Body of pancreas (tissue), 4 donors: ENCODE results near the gene SLC25A14. TPM values are rescaled to one million over a fixed set of nuclear protein-coding genes. Genes with fewer than 3 reads are reported as not detected.

Source experiments
- ATAC-seq: fragments of 150-250 bp; one replicate; pipeline ENCODE4 v1.9.1; 2016
- DNase-seq, 4 donors: peaks; one replicate each; pipeline ENCODE4 v3.0.0-alpha.2; 2019
- H3K27ac ChIP-seq, 4 donors: fragments of 200-600 bp; sonication (generic); 1 replicate in 3 of 4; 2 replicates in 1 of 4; pipeline versions ENCODE4 v1.5.1 to v1.6.1; 2016 to 2019; ENCODE audit warnings: mild to moderate bottlenecking in 1 of 4, mixed read lengths in 1 of 4, moderate library complexity in 1 of 4
- H3K27me3 ChIP-seq, 2 donors: fragments of 200-600 bp; sonication (generic); one replicate each; pipeline ENCODE4 v1.6.0; 2016; ENCODE audit warnings: mild to moderate bottlenecking in 1 of 2
- H3K36me3 ChIP-seq, 2 donors: fragments of 200-600 bp; sonication (generic); replicated peaks in 1 of 2; 2 replicates each; pipeline ENCODE4 v1.5.1; 2016; ENCODE audit warnings: low read depth in 2 of 2; ENCODE audit not compliant: insufficient read depth in 1 of 2
- H3K4me1 ChIP-seq: fragments of 200-600 bp; sonication (generic); one replicate; pipeline ENCODE4 v1.6.0; 2016
- H3K4me3 ChIP-seq, 2 donors: fragments of 200-600 bp; sonication (generic); 1 replicate in 1 of 2; 2 replicates in 1 of 2; pipeline ENCODE4 v1.5.1; 2016 to 2019
- H3K9me3 ChIP-seq, 3 donors: fragments of 200-600 bp; sonication (generic); 1 replicate in 2 of 3; 2 replicates in 1 of 3; pipeline ENCODE4 v1.5.1; 2016
- POLR2A ChIP-seq, 3 donors: fragments of 450-650 bp; IDR thresholded peaks; one replicate each; pipeline ENCODE4 v1.6.1; 2016; ENCODE audit warnings: antibody characterized with exemption in 3 of 3, mild to moderate bottlenecking in 2 of 3
- WGBS, 2 donors: methylation state at CpG; one replicate each; pipeline ENCODE4 v1.1.5; 2017; 5-methylcytosine and 5-hydroxymethylcytosine counted together
- intact Hi-C: fragments of 100-400 bp; cut with DNase I; formaldehyde crosslinking; loops from one replicate; pipeline ENCODE4 v1.15.1; 2023
- total RNA-seq, 2 donors: library from RNA; depleted of rRNA; stranded (reverse); fragments of >200 nt; gene quantifications; one replicate each; pipeline ENCODE4 v1.1.0, GENCODE V29; 2016
- TF ChIP-seq, protein P1 (sequence below), 7 experiments: fragments of 450-650 bp in 4 of 7; fragments of 200-600 bp in 3 of 7; sonication (generic) in 3 of 7; IDR thresholded peaks; one replicate each; pipeline ENCODE4 v1.5.1; 2016 to 2019; ENCODE audit warnings: antibody characterized with exemption in 7 of 7

SLC25A14 gene, protein sequence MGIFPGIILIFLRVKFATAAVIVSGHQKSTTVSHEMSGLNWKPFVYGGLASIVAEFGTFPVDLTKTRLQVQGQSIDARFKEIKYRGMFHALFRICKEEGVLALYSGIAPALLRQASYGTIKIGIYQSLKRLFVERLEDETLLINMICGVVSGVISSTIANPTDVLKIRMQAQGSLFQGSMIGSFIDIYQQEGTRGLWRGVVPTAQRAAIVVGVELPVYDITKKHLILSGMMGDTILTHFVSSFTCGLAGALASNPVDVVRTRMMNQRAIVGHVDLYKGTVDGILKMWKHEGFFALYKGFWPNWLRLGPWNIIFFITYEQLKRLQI
- total RNA-seq = 10 to 100 TPM; 10.6 to 18.5 TPM

DNA sequence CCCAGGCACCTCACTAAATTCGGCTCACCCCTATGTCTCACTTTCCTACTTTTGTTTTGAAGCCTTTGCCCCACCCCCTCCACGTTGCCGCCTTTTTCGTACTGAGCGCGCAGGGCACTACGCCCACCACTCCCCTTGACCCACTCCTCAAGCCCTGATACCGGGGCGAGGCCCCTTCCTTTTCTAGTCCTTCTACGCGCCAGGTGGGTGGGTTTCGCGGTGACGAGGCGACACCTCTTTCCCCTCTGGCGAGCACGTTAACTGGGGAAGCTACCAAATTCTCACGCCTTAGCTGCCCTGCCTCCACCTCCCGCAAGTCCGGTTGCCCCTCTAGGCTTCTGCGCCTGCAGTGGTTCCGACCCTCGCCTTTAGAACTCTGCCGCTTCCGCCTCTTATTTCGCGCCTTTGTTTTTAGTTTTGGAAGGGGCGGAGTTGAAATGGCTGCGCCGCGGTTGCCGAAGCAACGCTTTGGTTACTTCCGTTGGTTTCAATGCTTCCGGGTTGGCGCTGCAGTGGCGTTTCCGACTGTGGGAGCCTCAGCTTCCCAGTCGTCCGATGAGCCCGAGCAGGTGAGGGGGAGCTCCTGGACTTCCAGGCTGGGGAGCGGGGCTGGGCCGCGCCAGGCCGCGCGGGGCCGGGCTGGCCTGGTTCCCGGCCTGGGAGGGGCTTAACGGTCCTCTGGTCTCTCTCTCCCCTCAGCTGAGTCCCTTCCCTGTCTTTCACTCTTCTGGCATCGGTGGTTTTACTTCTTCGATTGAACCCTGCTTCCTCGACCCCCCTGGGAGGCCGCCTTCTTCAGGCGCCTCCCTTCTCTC is at the start of gene SLC25A14:
Gene SLC25A14, plus strand, starts transcription at position 512 of the 815 bp plus-strand sequence. CDS start 360 bp downstream, outside the sequence.
- DNase-seq = peak; percentile 72 to 82 (median 78)
- Histone ChIP-seq H3K9me3 (no peaks in the 10 kb centered on the region), H3K27me3 (no peaks in the 10 kb centered on the region), H3K36me3 (no peaks in the 10 kb centered on the region), H3K4me3 (peak within 1 kb of the TSS; percentile 46 to 48), H3K27ac (peak within 1 kb of the TSS in 3 of 4 donors; percentile 47 to 67 (median 65)), H3K4me1 (peaks cover 13% of the 10 kb centered on the region)
- ATAC-seq = peak; percentile 98
- WGBS, 2 donors = 0% methylated on average over 19 to 31 of the region's 55 CpGs
- TF ChIP-seq, protein P1, sequence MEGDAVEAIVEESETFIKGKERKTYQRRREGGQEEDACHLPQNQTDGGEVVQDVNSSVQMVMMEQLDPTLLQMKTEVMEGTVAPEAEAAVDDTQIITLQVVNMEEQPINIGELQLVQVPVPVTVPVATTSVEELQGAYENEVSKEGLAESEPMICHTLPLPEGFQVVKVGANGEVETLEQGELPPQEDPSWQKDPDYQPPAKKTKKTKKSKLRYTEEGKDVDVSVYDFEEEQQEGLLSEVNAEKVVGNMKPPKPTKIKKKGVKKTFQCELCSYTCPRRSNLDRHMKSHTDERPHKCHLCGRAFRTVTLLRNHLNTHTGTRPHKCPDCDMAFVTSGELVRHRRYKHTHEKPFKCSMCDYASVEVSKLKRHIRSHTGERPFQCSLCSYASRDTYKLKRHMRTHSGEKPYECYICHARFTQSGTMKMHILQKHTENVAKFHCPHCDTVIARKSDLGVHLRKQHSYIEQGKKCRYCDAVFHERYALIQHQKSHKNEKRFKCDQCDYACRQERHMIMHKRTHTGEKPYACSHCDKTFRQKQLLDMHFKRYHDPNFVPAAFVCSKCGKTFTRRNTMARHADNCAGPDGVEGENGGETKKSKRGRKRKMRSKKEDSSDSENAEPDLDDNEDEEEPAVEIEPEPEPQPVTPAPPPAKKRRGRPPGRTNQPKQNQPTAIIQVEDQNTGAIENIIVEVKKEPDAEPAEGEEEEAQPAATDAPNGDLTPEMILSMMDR (IDR thresholded peaks at IDR 0.05) = no peak
- TF ChIP-seq POLR2A (IDR thresholded peaks at IDR 0.05) = peak in 2 of 3 donors; percentile 58 to 70
- intact Hi-C loops = no loop called here

DNA sequence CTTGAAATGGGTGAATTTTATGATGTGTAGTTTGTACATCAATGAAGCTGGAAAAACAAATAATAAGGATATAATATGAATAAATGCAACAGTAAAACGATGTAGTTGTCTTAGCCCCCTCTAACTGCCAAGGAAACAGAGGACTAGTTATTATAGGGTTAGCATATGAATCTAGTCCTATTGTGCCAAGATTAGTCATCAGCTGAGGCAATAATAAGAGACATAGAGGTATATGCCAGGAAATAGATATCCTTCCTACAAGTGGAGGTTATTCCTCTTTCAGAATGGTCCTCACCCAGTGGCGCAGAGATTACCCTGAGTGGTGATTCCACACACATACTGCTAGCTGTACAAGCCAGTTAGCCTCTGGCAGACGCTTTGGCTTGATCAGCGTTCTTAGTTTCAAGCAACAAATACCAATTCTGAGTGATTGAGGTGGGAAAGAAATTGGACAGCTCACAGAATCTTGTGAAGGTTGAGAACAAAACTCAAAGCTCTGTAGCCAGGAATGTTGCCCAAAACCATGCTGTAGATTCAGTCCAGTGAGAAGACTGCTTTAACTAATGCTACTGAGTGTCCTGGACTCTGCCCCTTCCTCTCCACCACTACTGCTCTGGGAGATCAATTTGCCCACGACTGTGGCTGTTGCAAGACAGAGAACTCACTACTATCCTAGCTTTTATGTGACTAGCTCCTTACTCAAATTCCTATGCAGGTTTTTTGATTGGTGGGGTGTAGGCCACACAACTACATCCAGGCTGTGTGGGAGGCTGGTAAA is 44.0 kb upstream of the SLC25A14 start:
- no peaks in the 10 kb centered on the region for H3K9me3 ChIP-seq
- DNase-seq (no peak), ATAC-seq (no peak)
- H3K4me3 ChIP-seq = no peak overlapping the region
- intact Hi-C loops = no loop called here
- no peaks in the 10 kb centered on the region for H3K36me3 ChIP-seq
- WGBS, 2 donors = 52 to 55% methylated on average over 5 of the region's 5 CpGs
- H3K27me3 ChIP-seq = no peaks in the 10 kb centered on the region
- H3K27ac ChIP-seq = no peak overlapping the region
- TF ChIP-seq, protein P1 (IDR thresholded peaks at IDR 0.05) = no peak
- TF ChIP-seq POLR2A (IDR thresholded peaks at IDR 0.05) = no peak
- no peaks in the 10 kb centered on the region for H3K4me1 ChIP-seq

DNA sequence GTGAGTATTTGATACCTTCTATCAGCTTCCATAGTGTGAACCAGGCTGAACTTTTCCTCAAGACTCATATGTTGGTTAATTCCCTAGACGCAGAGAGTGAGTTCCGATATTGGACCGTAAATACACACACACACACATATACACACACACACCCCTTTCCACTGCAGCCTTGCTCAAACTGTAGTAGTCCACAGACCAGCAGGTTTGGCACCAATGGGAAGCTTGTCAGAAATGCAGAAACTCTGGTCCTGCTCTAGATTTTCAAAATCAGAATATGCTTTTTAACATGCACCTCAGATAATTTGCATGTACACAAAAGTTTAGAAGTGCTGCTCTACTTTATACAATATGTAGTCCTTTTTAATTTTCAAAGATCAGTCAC is 43.4 kb upstream of the SLC25A14 start:
- no peak for TF ChIP-seq POLR2A (IDR thresholded peaks at IDR 0.05)
- TF ChIP-seq, protein P1 (IDR thresholded peaks at IDR 0.05) = no peak
- Histone ChIP-seq H3K4me1 (no peaks in the 10 kb centered on the region), H3K4me3 (no peak overlapping the region), H3K27ac (no peak overlapping the region), H3K36me3 (no peaks in the 10 kb centered on the region), H3K9me3 (no peaks in the 10 kb centered on the region), H3K27me3 (no peaks in the 10 kb centered on the region)
- ATAC-seq (no peak), DNase-seq (no peak)
- intact Hi-C loops = no loop called here
- WGBS, 2 donors = 89 to 100% methylated on average over 1 to 3 of the region's 3 CpGs

DNA sequence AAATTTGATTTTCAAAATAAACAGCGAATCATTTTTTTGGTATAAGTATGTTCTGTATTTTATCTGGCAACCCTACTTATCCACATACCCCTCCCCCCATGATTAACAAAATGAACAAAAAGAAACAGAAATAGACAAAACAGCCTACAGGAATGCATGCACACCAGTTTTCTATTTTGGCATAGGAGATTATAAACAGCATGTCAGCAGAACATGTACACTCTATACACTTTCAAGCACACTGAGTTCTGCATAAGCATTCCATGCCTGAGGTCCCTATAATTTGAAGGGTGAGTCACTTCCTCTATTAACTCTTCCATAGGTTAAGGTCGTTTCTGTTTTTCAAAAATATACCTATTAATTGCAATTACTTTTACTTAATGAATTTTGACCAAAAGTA is 43.0 kb upstream of the SLC25A14 start:
- Histone ChIP-seq H3K4me1 (no peaks in the 10 kb centered on the region), H3K4me3 (no peak overlapping the region), H3K27me3 (no peaks in the 10 kb centered on the region), H3K9me3 (no peaks in the 10 kb centered on the region), H3K36me3 (no peaks in the 10 kb centered on the region), H3K27ac (no peak overlapping the region)
- DNase-seq (no peak), ATAC-seq (no peak)
- 47 to 56% methylated on average over 2 of the region's 2 CpGs for WGBS, 2 donors
- intact Hi-C loops = no loop called here
- no peak for TF ChIP-seq POLR2A (IDR thresholded peaks at IDR 0.05)
- TF ChIP-seq, protein P1 (IDR thresholded peaks at IDR 0.05) = no peak
